Amniotic stem cell (primary cell): Measurements from ENCODE around the gene PFKFB2.
A peak's percentile ranks its signal among the peaks of the same experiment; 100 is the strongest.
"Not testable (repeated sequence)": the region's sequence is repeated elsewhere in the genome, so short reads cannot be mapped to it uniquely, and the experiment has no call there.

Source experiments
- DNase-seq: peaks from one replicate; lab custom pipeline; 2025; lab: John Stamatoyannopoulos, UW

Gene PFKFB2

DNA sequence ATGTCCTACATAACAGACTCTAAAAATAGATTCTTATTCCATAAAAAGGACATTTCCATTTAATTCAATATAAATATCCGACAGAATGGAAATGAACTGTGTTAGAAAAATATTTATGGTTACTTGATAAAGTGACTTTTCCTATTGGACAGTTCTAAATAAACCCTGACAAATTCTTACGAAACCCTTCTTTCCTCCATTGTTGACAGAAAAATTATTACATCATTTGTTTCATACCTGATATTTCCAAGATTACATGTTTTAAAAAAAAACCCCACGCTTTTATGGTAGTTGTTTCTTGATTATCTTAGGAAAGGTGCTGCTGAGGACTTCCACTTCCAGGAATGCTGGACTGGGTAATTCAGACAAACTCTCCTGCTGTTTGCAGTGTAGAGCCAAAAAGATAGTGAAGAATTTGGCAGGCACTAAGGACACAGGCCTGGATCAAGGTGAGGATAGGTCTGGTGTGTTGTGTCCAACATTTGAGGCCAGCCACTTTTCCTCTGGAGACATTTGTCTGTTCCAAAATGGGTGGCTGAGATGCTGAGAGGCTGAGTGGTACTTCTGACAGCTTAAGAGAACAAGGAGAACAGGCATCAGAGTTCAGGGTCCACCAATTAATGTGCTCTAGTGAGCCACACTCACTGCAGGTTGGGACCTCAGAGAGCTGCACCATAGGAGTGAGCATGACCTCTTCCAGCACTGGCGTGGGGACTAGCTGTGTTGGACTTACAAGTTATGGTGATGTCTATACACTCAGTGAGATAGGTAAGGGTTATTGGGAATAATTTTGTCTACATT is 13.5 kb upstream of the PFKFB2 start:
- no peak for DNase-seq

DNA sequence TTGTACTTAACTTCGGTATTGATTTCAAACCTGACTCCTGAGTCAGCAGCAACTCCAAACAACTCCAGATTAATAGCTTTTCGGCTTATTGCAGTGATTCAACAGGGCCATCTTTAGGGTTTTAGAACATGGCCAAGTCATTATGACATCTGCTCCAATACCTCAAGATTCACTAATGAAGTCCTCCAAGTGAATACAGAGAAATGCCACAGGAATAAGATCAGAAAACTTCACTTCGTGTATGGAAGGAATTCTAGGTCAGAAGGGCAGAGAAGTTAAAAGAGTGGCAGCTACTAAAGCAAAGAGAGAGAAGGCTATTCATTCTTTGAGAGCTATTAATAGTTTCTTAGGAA is 12.9 kb upstream of the PFKFB2 start:
- DNase-seq = no peak

DNA sequence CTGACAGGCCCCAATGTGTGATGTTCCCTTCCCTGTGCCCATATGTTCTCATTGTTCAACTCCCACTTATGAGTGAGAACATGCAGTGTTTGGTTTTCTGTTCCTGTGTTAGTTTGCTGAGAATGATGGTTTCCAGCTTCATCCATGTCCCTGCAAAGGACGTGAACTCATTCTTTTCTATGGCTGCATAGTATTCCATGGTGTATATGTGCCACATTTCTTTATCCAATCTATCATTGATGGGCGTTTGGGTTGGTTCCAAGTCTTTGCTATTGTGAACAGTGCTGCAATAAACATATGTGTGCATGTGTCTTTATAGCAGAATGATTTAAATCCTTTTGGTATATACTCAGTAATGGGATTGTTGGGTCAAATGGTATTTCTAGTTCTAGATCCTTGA is 11.7 kb upstream of the PFKFB2 start:
- DNase-seq = not testable (repeated sequence)

DNA sequence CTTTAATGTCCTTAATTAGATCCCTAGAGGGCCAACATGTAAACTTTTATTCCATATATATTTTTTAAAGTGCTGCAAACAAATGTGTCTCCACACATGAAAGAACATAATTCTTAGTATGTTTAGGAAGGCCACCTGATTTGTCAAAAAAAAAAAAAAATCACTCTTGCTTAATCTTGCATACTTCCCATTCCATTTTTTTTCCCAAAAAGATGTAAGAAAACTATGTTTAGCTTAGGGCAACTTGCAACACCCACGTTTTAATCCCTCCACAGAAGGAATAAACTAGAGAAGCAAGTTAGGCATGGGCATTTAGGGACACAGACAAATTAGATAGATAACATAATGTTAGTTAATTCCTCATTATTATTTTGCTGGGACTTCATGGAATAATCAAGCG is 7.6 kb upstream of the PFKFB2 start:
- DNase-seq = no peak

DNA sequence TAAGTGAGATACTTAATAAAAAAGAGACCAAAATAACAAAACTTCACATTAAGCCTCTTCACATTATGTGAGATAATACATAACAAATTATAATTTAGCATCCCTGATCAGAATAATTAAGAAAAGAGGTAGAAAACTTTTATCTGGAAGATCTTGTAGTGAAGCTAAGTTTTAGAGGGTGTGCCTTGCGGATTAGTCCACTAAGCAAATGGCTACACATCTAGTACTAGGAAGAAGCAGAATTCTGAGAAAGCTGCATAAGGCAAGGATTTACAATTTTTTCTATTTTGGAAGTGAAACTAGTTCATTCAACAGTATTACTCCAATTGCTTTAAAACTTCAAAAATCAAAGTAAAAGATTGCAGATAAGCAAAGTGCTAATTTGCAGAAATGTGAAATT is 5.6 kb upstream of the PFKFB2 start:
- DNase-seq = no peak

DNA sequence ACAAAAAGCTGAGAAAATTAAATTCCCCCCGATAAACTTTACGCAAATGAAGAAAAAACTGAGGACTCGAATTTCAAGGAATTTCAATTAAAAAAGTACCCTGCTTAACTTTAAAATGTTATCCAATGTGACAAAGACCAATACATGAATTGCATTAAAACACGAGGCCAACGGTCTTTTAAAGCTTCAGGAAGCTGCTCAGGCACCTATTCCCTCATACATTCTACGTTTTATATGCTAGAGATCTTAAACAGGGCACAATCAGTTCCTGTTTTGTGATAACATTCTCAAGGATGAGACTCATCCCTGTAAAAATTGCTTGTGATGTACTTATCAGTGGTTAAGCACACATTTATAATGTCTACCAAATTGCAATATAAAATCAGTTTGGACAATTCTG is 5.0 kb upstream of the PFKFB2 start:
- no peak for DNase-seq

DNA sequence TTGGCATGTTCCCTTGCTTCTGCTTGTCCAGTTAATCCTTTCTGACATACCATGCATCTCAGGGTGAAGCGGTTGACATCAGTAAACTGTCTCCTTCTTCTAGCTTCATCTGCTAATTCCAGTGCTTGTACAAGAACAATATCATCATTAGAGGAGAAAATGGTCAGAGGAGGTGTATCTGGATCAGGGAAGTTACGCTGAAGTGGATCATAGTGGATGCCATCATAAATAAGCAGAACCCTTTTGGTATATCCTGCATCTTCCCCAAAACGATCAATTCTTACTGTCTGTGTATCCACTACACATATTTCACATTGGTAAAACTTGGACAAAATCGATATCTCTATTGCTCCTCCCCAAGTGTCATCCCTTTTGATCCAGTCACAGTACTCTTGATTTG is 4.0 kb upstream of the PFKFB2 start:
- DNase-seq = no peak

DNA sequence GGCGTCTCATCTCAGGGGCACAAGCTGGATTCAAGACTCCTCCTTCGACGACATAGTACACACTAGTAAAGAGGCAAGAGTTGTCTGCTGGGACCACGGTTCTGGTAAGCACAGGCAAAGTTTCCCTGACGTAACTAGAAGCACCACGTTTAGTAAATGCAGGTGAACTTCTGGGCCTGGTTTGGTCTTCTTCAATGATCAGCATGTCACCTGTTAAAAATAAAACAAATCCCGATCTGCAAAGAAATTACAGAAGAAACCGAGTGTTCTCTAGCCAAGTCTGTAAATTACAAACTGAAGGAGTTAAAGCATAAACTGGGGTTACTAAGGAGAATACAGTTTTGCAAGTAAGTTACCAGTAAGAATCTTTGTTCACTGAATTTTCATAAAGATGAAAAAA is 3.6 kb upstream of the PFKFB2 start:
- DNase-seq = no peak

DNA sequence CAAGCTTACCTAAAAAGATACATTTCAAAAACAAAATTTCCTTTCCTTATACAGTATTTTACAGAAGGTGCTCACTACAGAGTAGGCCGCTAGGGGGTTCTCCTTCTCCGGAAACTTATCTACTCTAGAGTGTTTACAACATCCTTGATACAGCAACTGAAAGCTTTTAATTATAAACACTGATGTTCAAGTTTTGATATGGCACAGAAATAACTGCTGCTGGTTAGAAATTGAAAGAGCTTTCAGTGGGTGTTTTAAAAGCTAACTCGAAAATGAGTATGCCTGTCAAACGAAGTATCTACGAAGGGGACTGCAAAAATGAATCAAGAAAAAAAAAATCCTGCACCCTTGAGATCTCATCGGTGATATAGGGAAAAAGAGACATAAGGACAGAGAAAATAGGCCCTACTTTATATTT is 3.1 kb upstream of the PFKFB2 start:
- DNase-seq = peak; percentile 44

DNA sequence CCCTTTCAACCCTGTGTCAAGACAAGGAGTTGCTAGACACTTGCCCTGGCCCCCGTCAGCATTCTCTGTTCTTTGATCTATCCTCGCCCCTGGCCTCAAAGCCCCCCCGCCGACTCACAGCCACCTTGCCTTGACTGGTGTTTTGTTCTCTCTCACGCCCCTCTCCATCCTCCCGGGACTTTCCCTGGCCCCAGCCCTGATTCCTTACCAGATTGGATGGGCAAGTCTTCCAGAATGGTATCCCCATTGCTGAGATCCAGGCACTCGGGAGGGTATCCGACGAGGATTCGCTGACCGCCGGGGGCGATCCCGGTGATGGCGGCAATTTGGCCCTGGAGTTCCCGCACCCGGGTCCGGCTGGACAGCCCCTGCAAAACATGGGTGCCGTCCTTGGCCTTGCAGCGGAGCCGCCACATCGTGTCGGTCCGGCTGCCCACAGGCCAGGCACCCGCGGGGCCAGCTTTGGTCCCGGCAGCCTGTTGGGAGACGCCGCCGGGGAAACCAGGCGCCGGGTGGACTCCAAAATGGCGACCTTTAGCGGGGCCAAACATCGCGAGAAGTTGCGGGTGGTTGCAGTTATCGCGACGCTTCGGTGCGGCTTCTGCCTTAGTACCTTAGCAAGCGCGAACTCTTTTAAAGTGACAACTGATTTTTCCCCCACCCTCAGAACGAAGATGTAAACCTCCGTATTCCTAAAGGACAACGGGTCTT is 2.4 kb upstream of the PFKFB2 start:
- DNase-seq = peak; percentile 82

DNA sequence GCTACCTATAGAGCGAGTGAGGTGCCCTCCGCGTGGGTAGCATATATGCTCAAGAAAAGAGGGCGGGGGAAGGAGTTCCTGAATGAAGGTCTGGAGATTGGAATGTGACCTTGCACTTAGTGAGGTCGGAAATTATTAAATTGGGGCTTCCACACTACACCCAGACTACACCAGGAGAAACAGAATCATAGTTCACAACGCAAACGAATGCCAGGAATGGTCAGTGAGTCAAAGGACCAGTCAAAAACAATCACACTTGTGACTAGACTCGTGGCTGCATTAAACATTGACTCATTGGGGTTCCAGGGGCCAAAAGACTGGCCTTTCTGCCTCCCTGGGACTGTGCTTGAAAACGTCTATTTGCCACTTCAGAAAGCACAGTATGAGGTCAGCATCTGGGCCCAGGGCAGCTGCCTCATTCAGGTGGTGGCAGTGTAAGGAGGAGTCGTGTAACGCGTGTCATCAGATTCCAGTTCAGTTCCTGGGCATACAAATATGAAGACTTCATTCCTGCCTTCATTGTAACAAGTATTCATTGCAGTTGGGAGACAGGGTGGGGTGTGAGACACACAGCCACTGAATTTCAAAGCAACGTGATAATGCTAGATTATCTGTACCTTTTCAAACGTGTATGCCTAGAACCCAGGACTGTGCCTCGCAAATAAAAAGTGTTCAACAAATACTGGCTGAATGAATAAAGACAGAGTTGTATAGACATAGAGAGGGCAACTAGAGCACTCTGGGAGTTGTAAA is 1.7 kb upstream of the PFKFB2 start, which contains the start of gene YOD1:
Gene YOD1 (minus strand): TSS at position 18 of the 753 bp plus-strand sequence. CDS start 178 bp downstream, outside the sequence.
- no peak for DNase-seq

DNA sequence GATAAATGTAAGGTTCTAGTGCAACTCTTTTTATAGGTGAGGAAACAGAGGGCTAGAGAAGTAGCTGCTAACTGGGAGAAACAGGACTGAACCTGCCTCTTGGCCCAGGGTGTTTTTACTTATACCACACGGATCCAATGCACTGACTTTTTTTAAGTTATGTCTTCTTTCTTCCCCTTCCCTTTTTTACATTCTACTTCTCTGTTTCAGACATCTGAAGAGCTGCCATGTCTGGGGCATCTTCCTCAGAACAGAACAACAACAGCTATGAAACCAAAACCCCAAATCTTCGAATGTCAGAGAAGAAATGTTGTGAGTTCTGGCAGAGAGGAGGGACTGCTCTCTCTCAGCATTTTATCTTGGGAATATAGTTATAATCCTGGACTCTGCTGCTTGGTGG is 1.4 kb downstream of the PFKFB2 start:
- DNase-seq = no peak

DNA sequence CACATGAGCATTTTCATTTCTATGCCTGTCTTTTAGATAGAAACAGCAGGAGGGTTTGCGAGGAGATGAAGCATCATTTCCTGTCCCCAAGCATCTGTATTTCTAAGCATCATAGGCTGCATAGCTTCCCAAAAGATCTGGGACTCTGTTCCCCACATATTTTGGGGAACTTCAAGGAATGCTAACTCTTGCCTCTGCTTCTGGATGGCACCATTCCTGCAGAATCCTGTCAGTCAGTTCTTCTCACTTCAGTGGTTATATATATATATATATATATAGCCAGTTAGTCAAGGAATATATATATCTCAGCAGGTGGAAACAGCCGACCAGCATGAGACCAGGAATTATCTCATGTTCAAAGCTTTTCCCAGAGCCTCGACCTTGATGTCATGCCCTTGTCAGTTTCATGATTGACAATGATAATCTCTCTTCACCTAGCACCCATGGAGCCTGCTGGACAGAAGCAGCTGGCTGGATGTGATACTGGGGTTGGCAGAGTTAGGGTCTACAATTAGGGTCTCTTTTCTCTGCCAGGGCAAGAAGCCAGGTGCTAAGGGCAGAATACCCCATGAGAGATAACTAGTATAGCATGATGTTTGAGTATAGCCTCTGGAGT is 2.4 kb downstream of the PFKFB2 start:
- no peak for DNase-seq

DNA sequence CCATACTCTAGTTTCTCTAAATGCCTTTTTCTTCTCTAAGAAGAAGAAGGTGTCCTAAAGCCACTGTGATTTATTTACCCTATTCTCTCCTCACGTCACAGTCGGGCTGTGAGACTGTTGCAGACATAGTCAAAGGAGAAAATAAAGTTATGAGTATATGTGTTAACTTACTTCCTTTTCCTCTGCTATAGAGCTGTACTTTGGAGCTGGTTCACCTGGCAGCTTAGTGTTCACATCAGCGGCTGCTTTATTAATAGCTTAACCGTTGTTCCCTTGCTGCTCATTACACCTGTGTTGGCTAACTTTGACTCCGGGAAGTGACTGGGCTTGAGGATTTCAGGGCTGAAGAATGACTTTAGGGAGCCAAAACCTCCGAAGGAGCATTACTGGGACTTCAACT is 3.6 kb downstream of the PFKFB2 start:
- no peak for DNase-seq

DNA sequence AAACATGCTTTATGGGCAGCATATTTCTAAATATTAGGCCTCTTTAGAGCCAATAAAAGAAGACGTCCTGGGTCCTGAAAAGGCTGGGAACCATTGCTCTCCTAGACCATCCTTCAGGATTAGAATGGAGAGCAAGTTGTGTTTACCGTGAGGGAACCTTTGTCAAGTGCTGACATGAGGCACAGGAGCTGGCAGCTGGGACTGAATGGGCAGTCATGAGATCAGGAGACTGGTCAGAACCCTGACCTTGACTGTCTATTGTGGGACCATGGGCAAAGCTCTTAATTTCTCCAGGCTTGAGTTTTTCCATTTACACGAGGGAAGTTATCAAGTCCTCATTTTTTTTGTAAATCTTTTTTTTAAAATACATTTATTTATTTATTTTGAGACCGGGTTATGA is 5.2 kb downstream of the PFKFB2 start:
- DNase-seq = no peak

DNA sequence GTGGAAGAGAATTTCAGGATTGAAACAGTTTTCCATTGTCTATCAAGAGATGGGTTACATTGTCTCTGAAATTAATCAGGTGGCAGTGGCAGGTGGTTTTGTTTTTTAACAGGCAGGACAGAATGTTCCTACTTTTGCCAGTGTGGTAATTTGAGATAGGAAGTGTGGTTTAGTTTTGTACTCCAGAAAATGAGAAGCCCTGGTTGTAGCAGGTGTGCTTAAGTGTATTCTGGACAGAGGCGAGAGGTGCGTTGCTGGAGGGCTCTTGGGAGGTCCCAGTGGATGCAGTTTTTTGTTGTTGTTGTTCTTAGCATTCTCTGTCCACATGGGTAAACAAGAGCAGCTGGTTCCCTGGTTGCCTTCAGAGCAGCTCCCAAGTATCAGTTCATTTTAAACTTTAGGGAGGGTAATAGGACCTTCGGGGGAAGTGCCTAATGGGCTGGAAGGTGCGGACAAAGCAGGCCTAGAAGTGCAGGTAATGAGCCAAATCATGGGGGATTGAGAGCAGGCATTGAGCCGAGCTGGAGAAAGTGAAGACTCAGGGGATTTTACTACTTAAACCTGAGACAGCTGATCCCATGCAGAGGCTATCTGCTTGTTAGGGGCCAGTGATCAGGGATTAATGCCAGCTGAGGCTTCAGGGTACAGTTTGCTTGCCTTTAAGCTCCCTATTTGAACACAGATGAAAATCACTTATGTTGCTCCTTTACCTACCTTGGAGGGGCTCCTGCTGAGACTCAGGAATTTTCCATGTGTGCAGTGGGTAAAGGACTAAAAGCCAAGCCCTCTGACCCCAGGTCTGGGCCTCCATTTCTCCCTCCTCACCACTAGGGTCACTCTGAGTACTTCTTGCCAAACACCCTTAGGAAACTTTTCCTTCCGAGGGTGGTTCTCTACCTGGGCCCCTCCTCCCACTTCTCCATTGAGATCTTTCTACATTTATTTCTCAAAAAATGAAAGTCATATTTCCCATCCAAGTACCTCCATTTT is 6.1 kb downstream of the PFKFB2 start:
- no peak for DNase-seq

DNA sequence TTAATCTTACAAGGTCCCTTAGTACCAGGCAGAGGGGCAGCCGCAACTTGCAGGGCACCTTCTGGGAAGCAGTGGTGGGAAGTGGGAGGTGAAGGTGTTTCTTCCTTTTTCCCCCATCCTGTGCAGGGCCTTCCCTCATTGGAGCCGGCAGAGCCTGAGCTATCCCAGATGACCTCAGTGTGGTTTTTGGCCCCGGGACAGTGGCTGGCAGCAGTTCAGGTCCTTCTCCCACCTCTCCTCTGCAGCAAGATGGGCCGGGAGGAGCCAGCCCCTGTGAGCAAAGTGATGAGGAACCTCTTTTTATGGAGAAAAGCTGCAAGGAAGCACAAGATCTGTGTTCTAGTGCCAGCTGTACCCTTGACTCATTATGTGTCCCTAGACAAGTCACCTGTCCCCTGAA is 6.8 kb downstream of the PFKFB2 start:
- no peak for DNase-seq

DNA sequence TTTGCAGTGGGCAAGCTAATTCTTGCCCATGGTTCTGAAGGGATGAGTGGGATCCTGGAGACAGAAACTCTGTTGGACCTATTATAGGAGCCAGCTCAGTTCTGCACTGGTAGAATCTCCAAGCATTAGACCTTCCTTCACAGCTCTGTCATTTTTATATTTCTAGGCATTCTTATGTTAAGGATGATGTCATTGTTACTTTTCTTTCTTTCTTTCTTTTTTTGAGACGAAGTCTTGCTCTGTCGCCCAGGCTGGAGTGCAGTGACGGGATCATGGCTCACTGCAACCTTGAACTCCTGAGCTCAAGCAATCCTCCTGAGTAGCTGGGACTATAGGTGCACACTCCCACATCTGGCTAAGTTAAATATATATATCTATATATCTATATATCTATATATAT is 7.5 kb downstream of the PFKFB2 start:
- no peak for DNase-seq

DNA sequence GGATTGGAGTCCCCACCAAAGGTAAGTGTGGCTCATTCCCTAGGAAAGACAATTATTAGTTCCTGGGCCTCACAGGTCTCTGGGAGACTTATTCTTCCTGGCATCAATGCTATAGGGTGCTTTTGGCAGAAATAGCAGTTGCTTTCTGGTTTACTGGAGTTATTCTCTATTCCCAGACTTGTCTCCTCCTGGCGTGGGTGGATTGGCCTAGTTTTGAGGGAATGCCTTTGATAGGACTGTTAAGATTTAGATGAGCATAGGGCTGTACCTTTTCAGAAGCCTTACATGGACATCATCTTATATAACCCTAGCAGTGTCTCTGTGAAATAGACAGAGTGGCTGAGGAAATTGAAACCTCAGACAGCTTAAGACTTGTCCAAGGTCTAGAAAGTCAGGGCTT is 9.0 kb downstream of the PFKFB2 start:
- DNase-seq = no peak

DNA sequence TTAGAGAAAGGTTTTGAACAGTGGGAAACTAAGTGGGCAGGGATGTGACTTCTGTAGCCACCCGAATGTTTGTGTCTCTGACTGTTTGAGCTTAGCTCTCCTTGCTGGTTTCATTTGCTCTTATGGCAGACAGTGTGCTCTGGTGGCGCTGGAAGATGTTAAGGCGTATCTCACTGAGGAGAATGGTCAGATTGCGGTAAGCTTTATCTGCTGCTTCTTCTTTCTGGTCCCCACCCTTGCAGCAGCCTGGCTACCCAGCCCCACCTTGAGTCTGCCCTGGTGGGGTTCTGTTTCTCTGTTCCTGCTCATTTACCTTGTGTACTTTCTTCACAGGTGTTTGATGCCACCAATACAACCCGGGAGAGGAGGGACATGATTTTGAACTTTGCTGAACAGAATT is 9.9 kb downstream of the PFKFB2 start:
- DNase-seq = no peak

DNA sequence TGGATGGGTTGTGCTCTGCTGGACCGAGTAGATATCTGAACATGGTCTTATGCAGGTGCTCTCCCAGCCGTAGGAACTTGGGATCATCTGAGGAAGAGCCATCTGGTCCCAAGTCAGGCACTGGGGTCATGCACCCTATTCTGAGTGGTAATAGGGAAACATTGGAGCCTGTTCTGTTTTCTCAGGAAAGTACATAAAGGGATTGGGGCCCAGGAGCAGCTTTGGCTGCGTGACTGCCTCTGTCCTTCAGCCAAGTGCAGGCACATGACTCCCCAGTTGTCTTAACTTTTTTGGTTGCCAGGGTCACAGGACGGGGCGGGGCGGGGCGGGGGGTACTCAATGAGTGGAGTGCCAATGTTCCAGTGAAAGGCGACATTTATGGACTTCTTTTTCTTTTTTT is 11.5 kb downstream of the PFKFB2 start:
- no peak for DNase-seq
